NCI-H1092 treated with DMSO at 0.1 percent for 48 hours (cell line): ENCODE results near the gene LRRC47.
"Not testable (repeated sequence)": the region's sequence is repeated elsewhere in the genome, so short reads cannot be mapped to it uniquely, and the experiment has no call there.

Experiments used
- DNase-seq: peaks from one replicate; lab custom pipeline; 2025; lab: John Stamatoyannopoulos, UW

Gene LRRC47

GRCh38 chr1:3814771-3815561 lies 18.7 kb upstream of the LRRC47 start:
- no peak for DNase-seq

- no peak for DNase-seq
Measured at GRCh38 chr1:3814065-3814464, 17.8 kb upstream of the LRRC47 start.

GRCh38 chr1:3811595-3811911 lies 15.3 kb upstream of the LRRC47 start:
- no peak for DNase-seq

DNA sequence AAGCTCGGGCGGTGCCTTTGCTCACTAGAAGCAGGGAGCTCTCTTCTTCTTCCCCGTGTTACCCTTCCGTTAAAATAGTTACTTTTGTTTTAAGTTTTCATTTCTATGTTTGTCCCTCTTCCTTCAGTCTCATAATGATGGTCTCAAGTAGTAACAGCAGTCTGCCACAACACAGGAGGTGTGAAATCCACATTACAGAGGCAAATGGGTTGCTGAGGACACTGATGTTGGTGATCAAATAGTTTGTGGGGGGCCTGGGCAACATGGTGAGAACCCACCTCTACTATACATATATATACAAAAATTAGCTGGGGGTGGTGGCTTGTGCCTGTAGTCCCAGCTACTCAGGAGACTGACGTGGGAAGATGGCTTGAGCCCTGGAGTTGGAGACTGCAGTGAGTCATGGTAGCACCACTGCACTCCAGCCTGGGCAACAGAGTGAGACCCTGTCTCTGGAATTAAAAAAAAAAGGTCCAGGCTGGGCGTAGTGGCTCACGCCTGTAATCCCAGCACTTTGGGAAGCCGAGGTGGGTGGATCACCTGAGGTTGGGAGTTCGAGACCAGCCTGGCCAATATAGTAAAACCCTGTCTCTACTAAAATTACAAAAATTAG lies 14.0 kb upstream of the LRRC47 start:
- DNase-seq = not testable (repeated sequence)

- no peak for DNase-seq
Measured at GRCh38 chr1:3809680-3810079, 13.4 kb upstream of the LRRC47 start.

DNA sequence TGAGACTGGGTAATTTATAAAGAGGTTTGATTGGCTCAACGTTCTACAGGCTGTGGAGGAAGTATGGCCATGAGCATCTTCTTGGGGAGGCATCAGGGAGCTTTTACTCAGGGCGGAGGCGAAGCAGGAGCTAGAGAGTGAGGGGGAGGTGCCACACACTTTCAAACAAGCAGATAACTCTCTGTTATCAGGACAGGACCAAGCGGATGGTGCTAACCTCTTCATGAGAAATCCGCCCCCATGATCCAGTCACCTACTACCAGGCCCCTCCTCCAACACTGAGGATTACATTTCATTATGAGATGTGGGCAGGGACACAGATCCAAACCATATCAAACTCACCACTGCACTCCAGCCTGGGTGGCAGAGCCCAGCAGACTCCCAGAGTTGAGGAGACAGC lies 11.5 kb upstream of the LRRC47 start:
- DNase-seq = no peak

- DNase-seq = no peak
Measured at GRCh38 chr1:3805038-3805437, 8.7 kb upstream of the LRRC47 start.

GRCh38 chr1:3804627-3804944 lies 8.3 kb upstream of the LRRC47 start:
- DNase-seq = not testable (repeated sequence)

DNA sequence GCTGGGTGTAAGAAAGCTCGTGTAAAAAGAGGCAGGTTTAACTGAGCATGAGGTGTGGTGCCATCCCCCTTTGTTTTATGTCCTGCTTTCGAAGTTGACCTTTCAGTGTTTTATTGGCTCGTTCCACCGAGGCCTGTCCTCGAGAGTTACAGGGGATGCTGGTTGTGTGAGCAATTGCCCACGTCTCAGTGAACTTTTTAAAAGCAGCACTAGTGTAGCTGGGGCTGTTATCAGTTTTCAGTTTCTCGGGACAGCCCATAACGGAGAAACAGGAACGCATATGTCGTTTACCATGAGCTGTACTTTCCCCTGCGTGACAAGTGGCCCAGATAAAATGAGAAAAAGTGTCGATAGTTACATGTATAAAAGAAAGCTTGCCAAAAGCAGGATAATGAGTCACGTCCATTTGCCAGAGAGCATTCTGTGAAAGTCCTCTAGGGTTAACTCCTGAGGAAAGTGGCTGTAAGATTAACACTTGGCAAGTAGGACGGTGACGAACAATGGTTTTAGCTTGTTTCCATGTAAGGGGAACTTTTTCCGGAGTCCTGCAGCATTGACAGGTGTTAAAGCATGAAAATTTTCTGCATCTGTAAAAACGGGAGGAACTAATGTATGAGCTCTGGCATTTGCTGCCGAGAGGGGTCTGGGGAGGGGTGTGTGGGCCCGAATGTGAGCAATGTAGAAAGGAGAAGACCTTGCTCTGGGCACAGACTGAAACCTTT lies 7.8 kb upstream of the LRRC47 start:
- DNase-seq = no peak

- not testable (repeated sequence) for DNase-seq
Measured at GRCh38 chr1:3800795-3801194, 4.5 kb upstream of the LRRC47 start.

DNA sequence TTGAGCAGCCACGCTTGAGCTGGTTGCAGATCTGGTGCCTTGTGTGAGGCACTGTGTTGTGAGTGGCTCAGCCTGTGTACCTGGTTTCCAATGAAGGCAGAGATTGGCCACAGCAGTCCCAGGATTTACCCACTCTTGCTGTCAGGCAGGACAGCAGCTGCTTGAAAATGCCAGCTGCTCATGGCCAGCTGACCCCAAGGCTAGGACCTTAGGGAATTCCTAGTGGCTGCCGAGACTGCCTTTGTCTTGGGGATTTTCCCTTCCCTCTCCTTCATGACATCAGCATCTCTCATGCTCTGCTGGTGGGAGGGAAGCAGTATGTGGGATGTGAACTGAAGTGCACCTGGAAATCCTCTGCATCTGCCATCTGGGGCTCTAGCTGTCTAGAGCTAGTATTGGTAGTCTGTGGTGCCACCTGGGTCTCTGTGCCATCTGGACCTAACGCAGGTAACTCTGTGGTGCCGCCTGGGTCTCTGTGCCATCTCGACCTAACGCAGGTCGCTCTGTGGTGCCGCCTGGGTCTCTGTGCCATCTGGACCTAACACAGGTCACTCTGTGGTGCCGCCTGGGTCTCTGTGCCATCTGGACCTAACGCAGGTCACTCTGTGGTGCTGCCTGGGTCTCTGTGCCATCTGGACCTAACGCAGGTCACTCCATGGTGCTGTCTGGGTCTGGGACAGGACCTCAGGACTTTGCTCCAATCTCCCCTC lies 3.8 kb upstream of the LRRC47 start:
- no peak for DNase-seq

DNA sequence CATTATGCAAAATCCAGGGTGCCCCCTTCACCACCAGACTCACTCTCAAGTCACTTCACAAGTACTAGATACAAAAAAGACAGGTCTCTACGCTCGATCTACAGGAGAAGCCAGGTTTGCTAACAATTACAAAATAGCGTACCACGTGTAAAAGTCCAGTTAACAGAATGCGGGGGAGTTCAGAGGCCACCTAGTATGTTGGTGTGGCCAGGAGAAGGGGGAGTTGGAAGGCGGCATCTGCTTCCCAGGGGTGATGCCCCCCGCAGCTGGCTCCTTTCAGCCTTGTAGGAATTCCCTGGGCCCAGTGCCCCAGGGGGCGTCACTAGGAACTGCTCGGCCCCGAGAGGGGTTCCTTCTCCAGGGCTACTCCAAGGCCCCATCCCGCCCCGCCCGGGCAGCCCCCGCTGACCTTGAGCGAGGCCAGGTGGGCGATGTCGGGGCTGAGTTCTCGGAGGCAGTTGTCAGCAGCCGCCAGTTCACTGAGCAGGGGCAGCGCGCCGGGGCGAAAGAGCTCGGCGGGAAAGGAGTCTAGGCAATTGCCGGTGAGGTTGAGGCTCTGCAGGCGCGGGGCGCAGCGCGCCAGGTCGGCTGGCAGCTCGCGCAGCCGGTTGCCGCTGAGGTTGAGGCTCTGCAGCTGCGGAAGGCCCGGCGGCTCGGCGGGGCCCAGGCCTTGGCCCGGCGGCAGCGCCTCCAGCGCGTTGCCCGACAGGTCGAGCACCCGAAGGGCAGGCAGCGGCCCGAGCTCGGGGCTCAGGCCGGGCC lies 664 bp downstream of the LRRC47 start:
- DNase-seq = no peak

GRCh38 chr1:3790952-3791351 lies 5.3 kb downstream of the LRRC47 start:
- DNase-seq = no peak

GRCh38 chr1:3790500-3790923 lies 5.8 kb downstream of the LRRC47 start:
- DNase-seq = no peak

DNA sequence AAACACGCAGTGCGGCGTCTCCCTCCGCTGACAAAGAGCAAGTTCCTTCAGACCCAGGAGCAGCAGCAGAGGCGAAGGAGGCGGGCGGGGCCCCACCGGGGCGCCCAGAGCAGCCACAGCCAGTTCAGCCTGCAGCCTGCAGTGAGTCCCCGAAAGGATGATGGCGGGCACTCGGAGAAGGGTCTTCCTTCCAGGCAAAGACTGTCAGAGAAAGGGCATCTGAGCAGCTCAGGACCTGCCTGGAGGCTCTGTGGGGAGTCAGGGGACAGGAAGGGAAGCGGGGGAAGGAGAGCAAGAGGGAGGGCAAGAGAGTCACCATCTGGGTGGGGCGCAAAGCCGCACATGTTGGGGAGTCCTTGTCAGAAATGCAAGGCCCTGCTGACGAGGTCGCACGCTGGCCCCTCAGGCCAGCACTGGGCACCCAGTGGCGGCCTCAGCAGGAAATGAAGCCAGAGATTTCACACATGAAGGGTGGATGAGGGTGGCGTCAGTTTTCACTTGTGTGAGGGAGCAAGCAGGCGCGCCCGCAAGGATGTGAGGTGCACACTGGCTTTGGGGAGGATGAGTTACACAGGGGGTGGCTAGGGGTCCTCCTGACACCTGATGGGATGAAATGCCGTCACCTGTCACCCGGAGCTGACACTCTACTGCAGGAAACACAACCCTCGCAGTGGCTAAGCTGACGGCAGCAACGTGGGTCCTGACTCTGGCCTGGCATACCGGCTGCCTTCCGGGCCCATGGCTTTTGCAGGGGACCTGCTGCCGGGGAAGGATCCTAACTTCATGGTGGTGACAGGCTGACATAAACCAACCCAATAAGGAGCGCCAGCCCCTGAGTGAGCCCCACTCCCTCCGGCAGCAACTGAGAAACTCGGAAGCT lies 6.6 kb downstream of the LRRC47 start:
- no peak for DNase-seq

GRCh38 chr1:3788756-3789420 lies 7.4 kb downstream of the LRRC47 start:
- no peak for DNase-seq

- no peak for DNase-seq
Measured at GRCh38 chr1:3787745-3788605, 8.3 kb downstream of the LRRC47 start.

DNA sequence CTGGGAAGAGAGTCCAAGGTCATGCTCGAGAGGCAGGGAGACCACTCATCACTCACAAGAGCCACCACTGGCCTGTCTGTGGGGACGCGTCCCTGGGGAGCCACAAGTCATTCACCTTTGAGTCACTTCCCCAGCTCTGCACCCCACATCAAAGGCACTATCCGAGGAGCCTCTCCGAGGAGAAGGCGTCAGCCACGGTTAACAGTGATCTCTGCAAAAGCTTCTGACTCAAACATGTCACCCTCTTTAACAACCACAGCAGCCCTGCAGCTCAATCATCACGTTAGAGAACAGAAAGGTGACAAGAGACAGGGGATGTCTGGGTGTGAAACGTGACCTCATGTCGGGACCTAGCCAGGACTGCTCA lies 9.0 kb downstream of the LRRC47 start:
- no peak for DNase-seq
